Left renal pelvis (tissue), 4 donors: Measurements from ENCODE around the gene MTM1. TPM values are rescaled to one million over a fixed set of nuclear protein-coding genes. Genes with fewer than 3 reads are reported as not detected.

ENCODE experiments used
- DNase-seq, 4 donors: peaks; one replicate each; pipeline ENCODE4 v3.0.0-alpha.2; 2013; ENCODE audit warnings: low read depth in 4 of 4, low spot score in 3 of 4
- polyA plus RNA-seq, 4 donors: library from polyadenylated mRNA; unstranded; fragments of 120-200 nt; gene quantifications; one replicate each; pipeline ENCODE4 v1.2.1, GENCODE V29; 2013; ENCODE audit not compliant: insufficient read length in 4 of 4

The MTM1 gene
- polyA plus RNA-seq, 4 donors = 8.0 to 14.7 (median 12.7) TPM

GRCh38 chrX:150701377-150701776 is 133.0 kb downstream of the MTM1 start:
- DNase-seq = no peak

DNA sequence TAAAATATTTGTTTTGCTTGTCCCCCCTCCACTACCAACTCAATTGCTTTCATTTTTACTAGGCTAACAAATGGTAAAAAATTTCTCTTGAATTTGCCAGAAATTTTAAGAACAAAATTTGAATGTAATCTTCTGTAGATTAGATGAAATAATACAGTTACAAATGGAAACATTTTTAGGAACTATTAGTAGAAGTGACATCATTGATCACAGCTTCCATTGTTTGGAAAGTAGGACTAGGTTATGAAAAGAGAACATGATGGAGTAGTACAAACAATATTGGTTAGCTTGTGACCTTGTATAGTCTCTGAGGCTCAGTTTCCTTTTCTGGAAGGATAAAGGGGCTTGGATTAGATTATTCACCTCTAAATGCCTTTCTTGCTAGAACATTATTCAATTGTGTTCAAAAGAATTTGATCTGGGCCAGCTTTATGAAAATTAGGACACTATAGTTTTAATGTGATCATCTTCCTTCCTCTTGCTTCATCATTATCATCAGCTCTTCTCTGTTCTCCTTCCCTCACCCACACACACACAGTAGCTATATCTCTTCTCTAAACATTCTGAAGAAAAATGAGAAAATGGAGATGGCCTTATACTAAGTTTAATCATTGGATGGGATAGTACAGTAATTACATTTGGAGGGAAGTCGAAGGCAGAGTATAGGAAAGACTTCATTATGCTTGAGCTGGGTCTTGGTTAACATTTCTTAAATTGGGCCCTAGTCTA is 134.7 kb downstream of the MTM1 start:
- DNase-seq = no peak

GRCh38 chrX:150703695-150703974 is 135.2 kb downstream of the MTM1 start:
- no peak for DNase-seq

DNA sequence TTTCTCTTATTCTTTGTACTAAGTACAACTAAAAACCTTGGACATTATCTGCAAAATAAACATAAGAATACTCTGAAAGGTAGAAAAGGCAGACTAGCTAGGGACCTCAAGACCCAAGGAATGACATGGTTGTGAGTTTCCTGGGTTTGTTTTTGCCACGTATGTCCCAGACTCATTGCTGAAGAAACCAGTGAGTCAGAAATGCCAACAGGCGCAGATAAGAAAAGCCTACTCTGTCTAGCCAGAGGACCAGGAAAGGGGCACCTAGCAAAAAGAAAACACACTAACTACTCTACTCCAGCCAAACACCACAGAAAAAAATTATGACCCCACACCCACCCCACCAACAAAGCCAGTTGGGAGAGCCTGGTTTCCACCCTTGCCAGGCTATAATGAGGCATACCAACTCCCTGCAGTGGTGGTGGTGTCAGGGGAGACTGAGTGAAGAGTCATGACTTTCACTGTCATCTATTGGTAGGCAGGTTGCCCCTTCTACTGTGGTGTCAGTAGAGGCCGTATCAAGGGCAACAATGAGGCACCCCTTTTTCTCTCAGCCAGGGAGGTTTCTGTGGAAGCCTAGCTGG is 135.7 kb downstream of the MTM1 start:
- no peak for DNase-seq

DNA sequence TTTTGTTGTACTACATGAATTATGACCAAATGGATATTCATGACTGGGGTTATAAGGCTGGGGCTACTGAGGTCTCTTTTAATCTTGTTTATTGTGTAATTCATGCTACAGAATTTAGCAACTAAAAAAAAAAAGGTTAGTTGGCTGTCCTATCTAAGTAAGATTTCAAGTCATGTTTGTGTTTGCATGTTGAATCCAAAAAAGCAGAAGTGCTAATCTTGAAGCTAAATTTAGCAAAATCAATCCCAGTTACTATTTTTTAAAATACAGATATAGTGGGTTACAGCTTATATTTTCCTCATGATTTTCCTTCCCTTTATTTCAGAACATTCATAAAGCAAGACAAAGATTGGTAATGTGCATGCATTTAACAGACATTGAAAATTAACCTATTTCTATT is 144.2 kb downstream of the MTM1 start:
- no peak for DNase-seq

GRCh38 chrX:150715184-150715583 is 146.8 kb downstream of the MTM1 start:
- no peak for DNase-seq

DNA sequence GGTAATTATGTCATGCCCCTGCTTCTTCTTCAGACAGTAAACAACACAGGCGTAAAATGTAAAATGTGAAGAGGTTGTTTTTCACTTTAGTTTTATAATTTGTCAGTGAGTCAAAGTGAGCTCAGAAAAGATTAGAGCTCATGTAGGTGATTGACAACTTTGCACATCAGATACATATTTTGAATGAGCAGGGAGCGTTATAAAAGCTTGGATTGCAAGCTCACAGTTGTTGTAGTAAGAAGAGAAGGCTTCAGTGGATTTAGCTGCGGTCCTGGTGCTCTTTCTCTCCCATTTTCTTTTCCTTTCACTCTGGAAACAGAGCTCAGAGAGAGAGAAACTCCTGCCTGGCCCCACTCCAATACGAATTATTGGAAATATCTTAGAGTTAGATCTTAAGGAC is 151.2 kb downstream of the MTM1 start:
- no peak for DNase-seq

Other genes with a start within 250 kb of the MTM1 start
- 10 to 100 TPM in 1 of 4 donors, 1 to 10 TPM in 3; 6.5 to 10.2 (median 7.3) TPM for gene MAMLD1, start 205.3 kb upstream of the MTM1 start, polyA plus RNA-seq
- gene MTMR1, start 124.8 kb downstream of the MTM1 start, polyA plus RNA-seq = 10 to 100 TPM; 20.1 to 31.5 (median 26.9) TPM